A549 (cell line): ENCODE results near the gene SPARC.

Experiments used
- BHLHE40 ChIP-seq: IDR thresholded peaks from 2 replicates; pipeline ENCODE4 v1.6.1; 2012; ENCODE audit warnings: low read depth, low read length, inconsistent platforms
- ELK1 ChIP-seq: fragments of 150-350 bp; IDR thresholded peaks from 2 replicates; pipeline ENCODE4 v1.6.1; 2014; ENCODE audit warnings: low read depth, mild to moderate bottlenecking, low read length
- HEYL ChIP-seq: fragments of 250-450 bp; sonication (Bioruptor Pico); IDR thresholded peaks from 2 replicates; pipeline ENCODE4 v1.8.0; 2021; ENCODE audit warnings: mild to moderate bottlenecking, moderate library complexity
- HOXA7 ChIP-seq: fragments of 250-450 bp; sonication (Bioruptor Pico); IDR thresholded peaks from 2 replicates; pipeline ENCODE4 v1.5.0; 2020; ENCODE audit warnings: mild to moderate bottlenecking, moderate library complexity
- MAZ ChIP-seq: fragments of 150-350 bp; IDR thresholded peaks from 2 replicates; pipeline ENCODE4 v1.6.1; 2014; ENCODE audit warnings: antibody characterized with exemption, low read depth, low read length, borderline replicate concordance
- NFE2L2 ChIP-seq: fragments of 150-350 bp; conservative IDR thresholded peaks from 2 replicates; pipeline ENCODE4 v1.6.1; 2014; ENCODE audit warnings: low read length
- POLR2A ChIP-seq: IDR thresholded peaks from 2 replicates; pipeline ENCODE4 v1.6.1; 2012; ENCODE audit warnings: mild to moderate bottlenecking, low read length
- SREBF2 ChIP-seq: fragments of 450-650 bp; IDR thresholded peaks from 2 replicates; pipeline ENCODE4 v1.6.1; 2014; ENCODE audit warnings: mild to moderate bottlenecking, moderate library complexity
- USF2 ChIP-seq: fragments of 450-650 bp; IDR thresholded peaks from 2 replicates; pipeline ENCODE4 v1.6.1; 2014; ENCODE audit warnings: antibody characterized with exemption
- TF ChIP-seq, protein P1 (sequence below): fragments of >200 bp; sonication (Bioruptor Twin); formaldehyde crosslinking; IDR thresholded peaks from 3 replicates; pipeline ENCODE4 v1.5.1; 2016
- TF ChIP-seq, protein P2 (sequence below): fragments of 200-600 bp; sonication (generic); IDR thresholded peaks from 2 replicates; pipeline ENCODE4 v1.6.1; 2016; ENCODE audit warnings: antibody characterized with exemption, mild to moderate bottlenecking, moderate library complexity

- TF ChIP-seq BHLHE40, result no peak
- TF ChIP-seq, protein P1, sequence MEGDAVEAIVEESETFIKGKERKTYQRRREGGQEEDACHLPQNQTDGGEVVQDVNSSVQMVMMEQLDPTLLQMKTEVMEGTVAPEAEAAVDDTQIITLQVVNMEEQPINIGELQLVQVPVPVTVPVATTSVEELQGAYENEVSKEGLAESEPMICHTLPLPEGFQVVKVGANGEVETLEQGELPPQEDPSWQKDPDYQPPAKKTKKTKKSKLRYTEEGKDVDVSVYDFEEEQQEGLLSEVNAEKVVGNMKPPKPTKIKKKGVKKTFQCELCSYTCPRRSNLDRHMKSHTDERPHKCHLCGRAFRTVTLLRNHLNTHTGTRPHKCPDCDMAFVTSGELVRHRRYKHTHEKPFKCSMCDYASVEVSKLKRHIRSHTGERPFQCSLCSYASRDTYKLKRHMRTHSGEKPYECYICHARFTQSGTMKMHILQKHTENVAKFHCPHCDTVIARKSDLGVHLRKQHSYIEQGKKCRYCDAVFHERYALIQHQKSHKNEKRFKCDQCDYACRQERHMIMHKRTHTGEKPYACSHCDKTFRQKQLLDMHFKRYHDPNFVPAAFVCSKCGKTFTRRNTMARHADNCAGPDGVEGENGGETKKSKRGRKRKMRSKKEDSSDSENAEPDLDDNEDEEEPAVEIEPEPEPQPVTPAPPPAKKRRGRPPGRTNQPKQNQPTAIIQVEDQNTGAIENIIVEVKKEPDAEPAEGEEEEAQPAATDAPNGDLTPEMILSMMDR, result no peak
- TF ChIP-seq POLR2A, result no peak
- TF ChIP-seq HEYL (CRISPR knock-in tag), result no peak
- TF ChIP-seq NFE2L2, result no peak
- TF ChIP-seq HOXA7 (CRISPR knock-in tag), result no peak
- no peak for TF ChIP-seq SREBF2
- no peak for TF ChIP-seq ELK1
- TF ChIP-seq MAZ, result no peak
- TF ChIP-seq, protein P2, sequence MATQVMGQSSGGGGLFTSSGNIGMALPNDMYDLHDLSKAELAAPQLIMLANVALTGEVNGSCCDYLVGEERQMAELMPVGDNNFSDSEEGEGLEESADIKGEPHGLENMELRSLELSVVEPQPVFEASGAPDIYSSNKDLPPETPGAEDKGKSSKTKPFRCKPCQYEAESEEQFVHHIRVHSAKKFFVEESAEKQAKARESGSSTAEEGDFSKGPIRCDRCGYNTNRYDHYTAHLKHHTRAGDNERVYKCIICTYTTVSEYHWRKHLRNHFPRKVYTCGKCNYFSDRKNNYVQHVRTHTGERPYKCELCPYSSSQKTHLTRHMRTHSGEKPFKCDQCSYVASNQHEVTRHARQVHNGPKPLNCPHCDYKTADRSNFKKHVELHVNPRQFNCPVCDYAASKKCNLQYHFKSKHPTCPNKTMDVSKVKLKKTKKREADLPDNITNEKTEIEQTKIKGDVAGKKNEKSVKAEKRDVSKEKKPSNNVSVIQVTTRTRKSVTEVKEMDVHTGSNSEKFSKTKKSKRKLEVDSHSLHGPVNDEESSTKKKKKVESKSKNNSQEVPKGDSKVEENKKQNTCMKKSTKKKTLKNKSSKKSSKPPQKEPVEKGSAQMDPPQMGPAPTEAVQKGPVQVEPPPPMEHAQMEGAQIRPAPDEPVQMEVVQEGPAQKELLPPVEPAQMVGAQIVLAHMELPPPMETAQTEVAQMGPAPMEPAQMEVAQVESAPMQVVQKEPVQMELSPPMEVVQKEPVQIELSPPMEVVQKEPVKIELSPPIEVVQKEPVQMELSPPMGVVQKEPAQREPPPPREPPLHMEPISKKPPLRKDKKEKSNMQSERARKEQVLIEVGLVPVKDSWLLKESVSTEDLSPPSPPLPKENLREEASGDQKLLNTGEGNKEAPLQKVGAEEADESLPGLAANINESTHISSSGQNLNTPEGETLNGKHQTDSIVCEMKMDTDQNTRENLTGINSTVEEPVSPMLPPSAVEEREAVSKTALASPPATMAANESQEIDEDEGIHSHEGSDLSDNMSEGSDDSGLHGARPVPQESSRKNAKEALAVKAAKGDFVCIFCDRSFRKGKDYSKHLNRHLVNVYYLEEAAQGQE, result no peak
- TF ChIP-seq USF2, result no peak
Measured at GRCh38 chr5:151670083-151670686, 16.5 kb downstream of the SPARC start.
